Lower leg skin (tissue), 4 donors: ENCODE data around the gene ZBTB37. TPM values are rescaled to one million over a fixed set of nuclear protein-coding genes. Genes with fewer than 3 reads are reported as not detected.

Source experiments
- DNase-seq, 2 donors: peaks; one replicate each; pipeline ENCODE4 v3.0.0-alpha.2; 2019; ENCODE audit warnings: low spot score in 2 of 2
- H3K4me3 ChIP-seq: fragments of 200-600 bp; sonication (generic); 2 replicates; pipeline ENCODE4 v1.5.1; 2017; ENCODE audit warnings: mild to moderate bottlenecking, low read depth; ENCODE audit not compliant: poor library complexity, severe bottlenecking
- CTCF ChIP-seq, 3 donors: fragments of 450-650 bp; IDR thresholded peaks; one replicate each; pipeline ENCODE4 v1.5.1; 2016; ENCODE audit warnings: antibody characterized with exemption in 3 of 3, mild to moderate bottlenecking in 3 of 3, moderate library complexity in 2 of 3
- POLR2A ChIP-seq, 2 donors: fragments of 450-650 bp; IDR thresholded peaks; one replicate each; pipeline ENCODE4 v1.6.1; 2016 to 2017; ENCODE audit warnings: antibody characterized with exemption in 2 of 2, mild to moderate bottlenecking in 1 of 2, moderate library complexity in 1 of 2
- WGBS, 2 donors: methylation state at CpG; one replicate each; pipeline ENCODE4 v1.1.5; 2018; 5-methylcytosine and 5-hydroxymethylcytosine counted together
- intact Hi-C: fragments of 100-400 bp; cut with DNase I; formaldehyde crosslinking; loops from one replicate; pipeline ENCODE4 v1.15.0; 2023; ENCODE audit warnings: low total_unique reads
- total RNA-seq, 4 donors: library from RNA; depleted of rRNA; stranded (reverse); fragments of >200 nt; gene quantifications; one replicate each; pipeline ENCODE4 v1.1.0, GENCODE V29; 2016

Gene ZBTB37
- total RNA-seq, 4 donors from 2014 or later: 5.1 to 9.6 (median 7.3) TPM

- H3K4me3 ChIP-seq: no peak overlapping the region
- TF ChIP-seq CTCF (IDR thresholded peaks at IDR 0.05): no peak
- TF ChIP-seq POLR2A (IDR thresholded peaks at IDR 0.05): no peak
- intact Hi-C loops: no loop called here
- DNase-seq: no peak
These were observed 20.6 kb downstream of the ZBTB37 start for GRCh38 chr1:173888749-173889148.

GRCh38 chr1:173889885-173890284 lies 21.7 kb downstream of the ZBTB37 start:
- WGBS, 2 donors: 94 to 96% methylated on average over 2 of the region's 2 CpGs
- DNase-seq: no peak
- H3K4me3 ChIP-seq: no peak overlapping the region
- TF ChIP-seq CTCF (IDR thresholded peaks at IDR 0.05) (no peak), POLR2A (IDR thresholded peaks at IDR 0.05) (no peak)
- intact Hi-C loops: no loop called here

GRCh38 chr1:173893611-173894010 lies 25.4 kb downstream of the ZBTB37 start:
- TF ChIP-seq POLR2A (IDR thresholded peaks at IDR 0.05) (no peak), CTCF (IDR thresholded peaks at IDR 0.05) (no peak)
- intact Hi-C loops: no loop called here
- H3K4me3 ChIP-seq: no peak overlapping the region
- 91 to 92% methylated on average over 1 of the region's 1 CpG for WGBS, 2 donors
- no peak for DNase-seq

- intact Hi-C loops: no loop called here
- 57 to 69% methylated on average over 3 of the region's 3 CpGs for WGBS, 2 donors
- TF ChIP-seq POLR2A (IDR thresholded peaks at IDR 0.05): no peak
- no peak for TF ChIP-seq CTCF (IDR thresholded peaks at IDR 0.05)
- no peak overlapping the region for H3K4me3 ChIP-seq
- no peak for DNase-seq
These were observed 26.0 kb downstream of the ZBTB37 start for GRCh38 chr1:173894189-173894588.

GRCh38 chr1:173900427-173900826 lies 32.2 kb downstream of the ZBTB37 start:
- DNase-seq: no peak
- no peak for TF ChIP-seq POLR2A (IDR thresholded peaks at IDR 0.05)
- no peak for TF ChIP-seq CTCF (IDR thresholded peaks at IDR 0.05)
- H3K4me3 ChIP-seq: no peak overlapping the region
- 89 to 91% methylated on average over 2 of the region's 2 CpGs for WGBS, 2 donors
- intact Hi-C loops: no loop called here

- no peak overlapping the region for H3K4me3 ChIP-seq
- WGBS, 2 donors: 68 to 70% methylated on average over 3 of the region's 3 CpGs
- TF ChIP-seq CTCF (IDR thresholded peaks at IDR 0.05) (no peak), POLR2A (IDR thresholded peaks at IDR 0.05) (no peak)
- intact Hi-C loops: no loop called here
- DNase-seq: no peak
These were observed 32.8 kb downstream of the ZBTB37 start for GRCh38 chr1:173900992-173901391.
